A673 (cell line): ENCODE data around the gene MOB4. TPM values are rescaled to one million over a fixed set of nuclear protein-coding genes. Genes with fewer than 3 reads are reported as not detected.

Experiments used
- BruUV-seq: library from RNA; stranded (reverse); fragments of 400-500 nt; replicated peaks from 2 replicates; lab custom pipeline; 2021; lab: Mats Ljungman, UMichigan
- CTCF ChIA-PET: fragments of 300-600 bp; sonication (Branson Sonifier 250); formaldehyde crosslinking; loops from one replicate; lab custom pipeline; 2022; ENCODE audit warnings: antibody characterized with exemption; lab: Charles Lee
- POLR2A ChIA-PET: fragments of 300-600 bp; sonication (Branson Sonifier 250); formaldehyde crosslinking; loops from one replicate; lab custom pipeline; 2022; ENCODE audit warnings: antibody characterized with exemption; ENCODE audit not compliant: low non-redundant PET; lab: Charles Lee
- DNase-seq: peaks from one replicate; pipeline ENCODE4 v3.0.0-alpha.2; 2015; ENCODE audit warnings: low spot score
- H3K27ac ChIP-seq: fragments of 200-600 bp; sonication (generic); 2 replicates; pipeline ENCODE4 v1.5.1; 2016; ENCODE audit warnings: mixed run types, low read depth, mild to moderate bottlenecking, mixed read lengths, antibody characterized with exemption, low read length; ENCODE audit not compliant: poor library complexity, severe bottlenecking
- H3K27me3 ChIP-seq: fragments of 200-600 bp; sonication (generic); replicated peaks from 2 replicates; pipeline ENCODE4 v1.6.1; 2017; ENCODE audit warnings: mixed run types, low read depth, mild to moderate bottlenecking, mixed read lengths, antibody characterized with exemption, low read length; ENCODE audit not compliant: insufficient read depth, poor library complexity
- H3K36me3 ChIP-seq: fragments of 200-600 bp; sonication (generic); 2 replicates; pipeline ENCODE4 v1.6.1; 2016; ENCODE audit warnings: mixed run types, mild to moderate bottlenecking, mixed read lengths, antibody characterized with exemption, low read length; ENCODE audit not compliant: insufficient read depth, poor library complexity, severe bottlenecking
- H3K4me1 ChIP-seq: fragments of 200-600 bp; sonication (generic); 2 replicates; pipeline ENCODE4 v1.6.1; 2017; ENCODE audit warnings: mixed run types, mild to moderate bottlenecking, mixed read lengths, antibody characterized with exemption, low read length; ENCODE audit not compliant: insufficient read depth, poor library complexity, severe bottlenecking
- H3K4me3 ChIP-seq: fragments of 200-600 bp; sonication (generic); 2 replicates; pipeline ENCODE4 v1.5.1; 2016; ENCODE audit warnings: low read depth, mixed run types, mild to moderate bottlenecking, mixed read lengths, low read length; ENCODE audit not compliant: poor library complexity, severe bottlenecking
- H3K9me3 ChIP-seq: fragments of 200-600 bp; sonication (generic); 2 replicates; pipeline ENCODE4 v1.6.1; 2016; ENCODE audit warnings: mixed run types, low read depth, mild to moderate bottlenecking, mixed read lengths, antibody characterized with exemption, low read length; ENCODE audit not compliant: poor library complexity, severe bottlenecking
- CTCF ChIP-seq: fragments of 300-800, 200-600 bp; sonication (generic); conservative IDR thresholded peaks from 2 replicates; pipeline ENCODE4 v1.5.1; 2017; ENCODE audit warnings: low read depth, mild to moderate bottlenecking, antibody characterized with exemption, low read length, moderate library complexity, mixed read lengths
- EZH2 ChIP-seq: fragments of 200-600 bp; sonication (generic); IDR thresholded peaks from 2 replicates; pipeline ENCODE4 v1.6.1; 2017; ENCODE audit warnings: borderline replicate concordance, low read depth, mild to moderate bottlenecking, mixed read lengths, antibody characterized with exemption, low read length; ENCODE audit not compliant: poor library complexity, severe bottlenecking
- intact Hi-C: fragments of 100-400 bp; cut with micrococcal nuclease; formaldehyde crosslinking; loops from one replicate; pipeline ENCODE4 v1.10.0; 2022; ENCODE audit not compliant: unreplicated experiment
- total RNA-seq: library from RNA; stranded (reverse); gene quantifications from 2 replicates; pipeline ENCODE4 v1.2.3, GENCODE V29; 2021

MOB4 gene
- total RNA-seq, 1 experiment from 2014 or later = 38.0 TPM

- Histone ChIP-seq H3K27ac (peak overlapping the region; percentile 97), H3K36me3 (peaks cover 50% of the 10 kb centered on the region), H3K4me3 (peak overlapping the region; percentile 89), H3K9me3 (no peaks in the 10 kb centered on the region), H3K4me1 (peaks cover 21% of the 10 kb centered on the region), H3K27me3 (no peaks in the 10 kb centered on the region)
- ChIA-PET POLR2A (no interaction called here), CTCF (no interaction called here)
- no TSS peak for BruUV-seq
- no peak for TF ChIP-seq CTCF
- TF ChIP-seq EZH2 = no peak
- no peak for DNase-seq
- intact Hi-C loops = loop anchor here (5.0 kb wide), 1 partner anchor 205 kb away; the partner anchor contains the start of gene MARS2
Observed at GRCh38 chr2:197502685-197503084, 13.2 kb upstream of the MOB4 start.

- intact Hi-C loops = loop anchor here (5.0 kb wide), 1 partner anchor 203 kb away; the partner anchor contains the start of gene MARS2
- no peaks in the 10 kb centered on the region for H3K9me3 ChIP-seq
- peaks cover 15% of the 10 kb centered on the region for H3K4me1 ChIP-seq
- H3K36me3 ChIP-seq = peaks cover 39% of the 10 kb centered on the region
- TF ChIP-seq CTCF (no peak), EZH2 (no peak)
- ChIA-PET POLR2A (no interaction called here), CTCF (no interaction called here)
- H3K27me3 ChIP-seq = no peaks in the 10 kb centered on the region
- no peak overlapping the region for H3K4me3 ChIP-seq
- BruUV-seq = no TSS peak
- no peak overlapping the region for H3K27ac ChIP-seq
- no peak for DNase-seq
Observed at GRCh38 chr2:197504000-197504399, 11.9 kb upstream of the MOB4 start.

GRCh38 chr2:197504512-197504911 lies 11.4 kb upstream of the MOB4 start:
- ChIA-PET POLR2A (no interaction called here), CTCF (no interaction called here)
- no peak for TF ChIP-seq CTCF
- TF ChIP-seq EZH2 = no peak
- H3K27ac ChIP-seq = no peak overlapping the region
- DNase-seq = no peak
- BruUV-seq = no TSS peak
- H3K4me1 ChIP-seq = peaks cover 15% of the 10 kb centered on the region
- no peaks in the 10 kb centered on the region for H3K9me3 ChIP-seq
- no peaks in the 10 kb centered on the region for H3K27me3 ChIP-seq
- intact Hi-C loops = loop anchor here (5.0 kb wide), 1 partner anchor 203 kb away; the partner anchor contains the start of gene MARS2
- H3K36me3 ChIP-seq = peaks cover 39% of the 10 kb centered on the region
- no peak overlapping the region for H3K4me3 ChIP-seq
